Kidney (tissue), 14 donors: ENCODE data around the gene OR51B4. TPM values are rescaled to one million over a fixed set of nuclear protein-coding genes. Genes with fewer than 3 reads are reported as not detected.
"Not testable (repeated sequence)": the region's sequence is repeated elsewhere in the genome, so short reads cannot be mapped to it uniquely, and the experiment has no call there.

Experiments
- DNase-seq, 5 donors: peaks; one replicate each; pipeline ENCODE4 v3.0.0-alpha.2; 2013 to 2020
- FAIRE-seq: peaks from 2 replicates; lab custom pipeline; 2012; peaks lifted over from hg19 to GRCh38; lab: Jason Lieb, UNC
- H3K27ac ChIP-seq, 2 donors: one replicate each; pipeline ENCODE4 v1.7.0; 2013; ENCODE audit warnings: low read depth in 2 of 2, low read length in 2 of 2, inconsistent platforms in 1 of 2
- H3K27me3 ChIP-seq: one replicate; pipeline ENCODE4 v1.7.1; 2013; ENCODE audit warnings: low read length, inconsistent platforms; ENCODE audit not compliant: control insufficient read depth, insufficient read depth
- H3K36me3 ChIP-seq, 3 donors: one replicate each; pipeline versions ENCODE4 v1.7.0 to v1.7.1; 2013; ENCODE audit warnings: low read length in 3 of 3, control low read depth in 1 of 3, inconsistent platforms in 1 of 3; ENCODE audit not compliant: insufficient read depth in 3 of 3, control insufficient read depth in 2 of 3
- H3K4me1 ChIP-seq, 3 donors: one replicate each; pipeline versions ENCODE4 v1.7.0 to v1.7.1; 2013; ENCODE audit warnings: low read length in 3 of 3, inconsistent platforms in 1 of 3, low read depth in 1 of 3; ENCODE audit not compliant: control insufficient read depth in 2 of 3, insufficient read depth in 2 of 3
- H3K4me3 ChIP-seq, 3 donors: one replicate each; pipeline versions ENCODE4 v1.7.0 to v1.8.1; 2013; ENCODE audit warnings: low read length in 3 of 3, control low read depth in 1 of 3, inconsistent platforms in 1 of 3
- H3K9ac ChIP-seq, 3 donors: one replicate each; pipeline versions ENCODE4 v1.7.0 to v1.7.1; 2013; ENCODE audit warnings: low read length in 3 of 3, control low read depth in 1 of 3, inconsistent platforms in 1 of 3
- H3K9me3 ChIP-seq, 3 donors: one replicate each; pipeline versions ENCODE4 v1.7.0 to v1.7.1; 2013; ENCODE audit warnings: low read length in 3 of 3, control low read depth in 1 of 3, inconsistent platforms in 1 of 3; ENCODE audit not compliant: control insufficient read depth in 2 of 3, insufficient read depth in 1 of 3
- intact Hi-C: fragments of 100-400 bp; cut with DNase I; formaldehyde crosslinking; loops from one replicate; pipeline ENCODE4 v1.11.1; 2022
- polyA plus RNA-seq: library from polyadenylated mRNA; stranded (reverse); fragments of 350-450 nt; fragmentation: Illumina TruSeq; extraction: RNeasy Lipid Tissue Mini Kit (QIAGEN cat#74804); gene quantifications from one replicate; pipeline ENCODE4 v1.2.3, GENCODE V29; 2014; ENCODE audit warnings: low read depth, low replicate concordance; ENCODE audit not compliant: insufficient read depth
- total RNA-seq: library from RNA; stranded (reverse); fragmentation: NEBNext Ultra II Directional; extraction: Animal tissue kit (Norgen Biotek cat#: 25700); gene quantifications from one replicate; pipeline ENCODE4 v1.2.1, GENCODE V29; 2021
- TF ChIP-seq, protein P1 (sequence below): IDR thresholded peaks from 3 replicates; pipeline ENCODE4 v1.5.1; 2012; ENCODE audit warnings: mild to moderate bottlenecking, moderate library complexity, borderline replicate concordance; ENCODE audit not compliant: insufficient read depth; ENCODE audit errors: extremely low read depth
- donor health status: control.
- donor health status: control.
- donor health status: control.
- donor health status: control.
- donor health status: control.
- donor health status: DM: yes; HTN: yes; CAD: no.
- donor health status: Normal renal cell carcinoma (clear cell type).

OR51B4 gene
- total and polyA plus RNA-seq, 2 donors from 2014 or later: not detected

DNA sequence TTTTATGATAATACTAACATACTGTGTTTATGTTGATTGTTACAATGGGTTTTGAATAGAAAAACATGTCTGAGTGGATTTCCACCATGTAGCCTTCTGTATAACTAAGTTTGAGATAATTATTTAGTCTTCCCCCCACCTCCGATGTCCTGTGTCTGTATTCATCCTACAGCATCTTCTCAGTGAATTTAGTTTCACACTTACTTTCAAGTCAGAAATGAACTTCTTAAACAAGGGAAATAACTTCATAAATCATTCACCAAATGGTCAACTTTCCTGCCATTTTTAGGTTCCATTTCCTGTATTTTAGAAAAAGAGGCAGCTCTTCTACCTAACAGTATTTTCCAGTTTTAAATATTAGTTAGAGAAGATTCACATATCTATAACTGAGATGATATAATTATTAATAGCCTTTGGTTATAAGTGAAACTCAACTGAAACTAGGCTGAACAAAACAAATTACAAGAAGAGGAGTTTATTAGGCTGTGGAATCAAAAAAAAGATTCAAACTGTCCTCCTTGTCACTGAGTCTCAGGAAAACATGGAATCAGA lies 38.1 kb upstream of the OR51B4 start:
- Histone ChIP-seq H3K4me3 (no peak overlapping the region), H3K9me3 (no peaks in the 10 kb centered on the region), H3K27ac (no peak overlapping the region), H3K9ac (no peak overlapping the region), H3K4me1 (no peaks in the 10 kb centered on the region), H3K36me3 (no peaks in the 10 kb centered on the region), H3K27me3 (no peaks in the 10 kb centered on the region)
- TF ChIP-seq, protein P1, sequence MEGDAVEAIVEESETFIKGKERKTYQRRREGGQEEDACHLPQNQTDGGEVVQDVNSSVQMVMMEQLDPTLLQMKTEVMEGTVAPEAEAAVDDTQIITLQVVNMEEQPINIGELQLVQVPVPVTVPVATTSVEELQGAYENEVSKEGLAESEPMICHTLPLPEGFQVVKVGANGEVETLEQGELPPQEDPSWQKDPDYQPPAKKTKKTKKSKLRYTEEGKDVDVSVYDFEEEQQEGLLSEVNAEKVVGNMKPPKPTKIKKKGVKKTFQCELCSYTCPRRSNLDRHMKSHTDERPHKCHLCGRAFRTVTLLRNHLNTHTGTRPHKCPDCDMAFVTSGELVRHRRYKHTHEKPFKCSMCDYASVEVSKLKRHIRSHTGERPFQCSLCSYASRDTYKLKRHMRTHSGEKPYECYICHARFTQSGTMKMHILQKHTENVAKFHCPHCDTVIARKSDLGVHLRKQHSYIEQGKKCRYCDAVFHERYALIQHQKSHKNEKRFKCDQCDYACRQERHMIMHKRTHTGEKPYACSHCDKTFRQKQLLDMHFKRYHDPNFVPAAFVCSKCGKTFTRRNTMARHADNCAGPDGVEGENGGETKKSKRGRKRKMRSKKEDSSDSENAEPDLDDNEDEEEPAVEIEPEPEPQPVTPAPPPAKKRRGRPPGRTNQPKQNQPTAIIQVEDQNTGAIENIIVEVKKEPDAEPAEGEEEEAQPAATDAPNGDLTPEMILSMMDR: no peak
- no peak for DNase-seq
- no peak for FAIRE-seq
- intact Hi-C loops: no loop called here

DNA sequence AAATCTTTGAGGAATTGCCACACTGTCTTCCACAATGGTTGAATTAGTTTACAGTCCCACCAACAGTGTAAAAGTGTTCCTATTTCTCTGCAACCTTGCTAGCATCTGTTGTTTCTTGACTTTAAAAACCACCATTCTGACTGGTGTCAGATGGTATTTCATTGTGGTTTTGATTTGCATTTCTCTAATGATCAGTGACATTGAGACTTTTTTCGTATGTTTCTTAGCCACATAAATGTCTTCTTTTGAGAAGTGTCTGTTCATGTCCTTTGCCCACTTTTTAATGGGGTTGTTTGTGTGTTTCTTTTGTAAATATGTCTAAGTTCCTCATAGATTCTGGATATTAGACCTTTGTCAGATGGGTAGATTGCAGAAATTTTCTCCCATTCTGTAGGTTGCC lies 35.5 kb upstream of the OR51B4 start:
- H3K9ac ChIP-seq, H3K4me1 ChIP-seq, DNase-seq, H3K27me3 ChIP-seq, H3K27ac ChIP-seq, intact Hi-C loops, H3K36me3 ChIP-seq, FAIRE-seq, H3K4me3 ChIP-seq, H3K9me3 ChIP-seq: not testable (repeated sequence)

DNA sequence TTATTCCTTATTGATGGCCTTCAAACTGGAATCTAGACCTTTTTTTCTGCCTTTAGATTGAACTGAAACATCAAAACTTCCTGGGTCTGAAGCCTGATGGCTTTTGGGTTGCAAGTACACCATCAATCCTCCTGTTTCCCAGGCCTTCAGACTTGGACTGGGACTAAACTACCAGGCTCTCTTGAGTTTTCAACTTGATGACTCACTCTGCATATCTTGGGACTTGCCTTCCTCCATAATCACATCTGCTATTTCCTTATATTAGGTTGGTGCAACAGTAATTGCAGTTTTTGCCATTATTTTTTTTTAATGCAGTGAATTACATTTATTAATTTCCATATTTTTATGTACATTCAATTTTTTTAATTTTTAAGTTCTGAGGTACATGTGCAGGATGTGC lies 34.6 kb upstream of the OR51B4 start:
- no peak overlapping the region for H3K4me3 ChIP-seq
- TF ChIP-seq, protein P1: no peak
- no peaks in the 10 kb centered on the region for H3K27me3 ChIP-seq
- intact Hi-C loops: no loop called here
- H3K27ac ChIP-seq: no peak overlapping the region
- FAIRE-seq (no peak), DNase-seq (no peak)
- no peaks in the 10 kb centered on the region for H3K36me3 ChIP-seq
- no peaks in the 10 kb centered on the region for H3K4me1 ChIP-seq
- no peak overlapping the region for H3K9ac ChIP-seq
- no peaks in the 10 kb centered on the region for H3K9me3 ChIP-seq

DNA sequence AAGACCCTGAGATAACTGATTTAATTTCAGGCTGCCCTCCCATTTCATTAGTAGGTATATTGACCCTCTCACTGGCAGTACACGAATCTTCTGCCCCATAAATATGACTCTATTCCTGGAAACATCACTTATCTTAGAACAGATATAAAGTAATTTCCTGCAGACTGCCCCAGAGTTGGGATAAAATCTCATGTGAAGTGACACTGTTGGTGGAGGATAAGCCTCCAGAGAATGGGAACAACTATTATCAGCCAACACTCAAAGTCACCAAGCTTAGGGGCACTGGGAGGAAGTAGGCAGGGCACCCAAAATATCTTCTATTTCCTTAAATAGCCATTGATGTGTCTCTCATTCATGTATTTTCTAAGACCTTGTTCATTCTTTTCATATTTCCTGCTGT lies 33.4 kb upstream of the OR51B4 start:
- no peak for DNase-seq
- no peak overlapping the region for H3K9ac ChIP-seq

More for the DNA sequence above, 33.4 kb upstream of the OR51B4 start:
- TF ChIP-seq, protein P1: no peak
- no peak overlapping the region for H3K4me3 ChIP-seq
- no peak for FAIRE-seq
- no peaks in the 10 kb centered on the region for H3K27me3 ChIP-seq
- no peaks in the 10 kb centered on the region for H3K9me3 ChIP-seq
- intact Hi-C loops: no loop called here
- H3K4me1 ChIP-seq: no peaks in the 10 kb centered on the region
- H3K27ac ChIP-seq: no peak overlapping the region
- H3K36me3 ChIP-seq: no peaks in the 10 kb centered on the region
